EL (cell line): ENCODE data around the gene NRG2.

Source experiments
- DNase-seq: peaks from one replicate; pipeline ENCODE4 v3.0.0-alpha.2; 2016

The NRG2 gene

GRCh38 chr5:139900546-139901250 is 142.4 kb downstream of the NRG2 start:
- no peak for DNase-seq

- no peak for DNase-seq
Measured at GRCh38 chr5:139898981-139899380, 144.1 kb downstream of the NRG2 start.

- no peak for DNase-seq
Measured at GRCh38 chr5:139897982-139898381, 145.1 kb downstream of the NRG2 start.

GRCh38 chr5:139897342-139897741 is 145.8 kb downstream of the NRG2 start:
- DNase-seq: no peak

- no peak for DNase-seq
Measured at GRCh38 chr5:139896718-139897117, 146.4 kb downstream of the NRG2 start.

- DNase-seq: no peak
Measured at GRCh38 chr5:139895647-139896046, 147.5 kb downstream of the NRG2 start.

GRCh38 chr5:139895046-139895445 is 148.1 kb downstream of the NRG2 start:
- no peak for DNase-seq

- no peak for DNase-seq
Measured at GRCh38 chr5:139893873-139894272, 149.2 kb downstream of the NRG2 start.

GRCh38 chr5:139889410-139889809 is 153.7 kb downstream of the NRG2 start:
- no peak for DNase-seq

GRCh38 chr5:139888370-139888769 is 154.7 kb downstream of the NRG2 start:
- DNase-seq: no peak

GRCh38 chr5:139886213-139886612 is 156.9 kb downstream of the NRG2 start:
- DNase-seq: no peak

- no peak for DNase-seq
Measured at GRCh38 chr5:139885857-139886208, 157.3 kb downstream of the NRG2 start.

GRCh38 chr5:139885172-139885856 is 157.8 kb downstream of the NRG2 start:
- no peak for DNase-seq

GRCh38 chr5:139884734-139885133 is 158.4 kb downstream of the NRG2 start:
- no peak for DNase-seq

GRCh38 chr5:139884144-139884543 is 159.0 kb downstream of the NRG2 start:
- DNase-seq: no peak

GRCh38 chr5:139882961-139883539 is 160.0 kb downstream of the NRG2 start:
- no peak for DNase-seq

- no peak for DNase-seq
Measured at GRCh38 chr5:139882316-139882715, 160.8 kb downstream of the NRG2 start.

- DNase-seq: no peak
Measured at GRCh38 chr5:139881143-139881733, 161.9 kb downstream of the NRG2 start.

- DNase-seq: no peak
Measured at GRCh38 chr5:139880416-139881142, 162.5 kb downstream of the NRG2 start.

- DNase-seq: no peak
Measured at GRCh38 chr5:139878093-139878492, 165.0 kb downstream of the NRG2 start.

GRCh38 chr5:139877129-139877597 is 165.9 kb downstream of the NRG2 start:
- DNase-seq: no peak

- DNase-seq: no peak
Measured at GRCh38 chr5:139875957-139876356, 167.1 kb downstream of the NRG2 start.
